Activated naive CD8-positive, alpha-beta T cell treated with anti-CD3 and anti-CD28 coated beads, Interleukin-2, amount 50 U/mL, for 16 hours (primary cell): ENCODE results near the gene DUSP9.

ENCODE experiments used
- DNase-seq: peaks from one replicate; pipeline ENCODE4 v3.0.0-alpha.2; 2020; ENCODE audit warnings: low read depth, low spot score

Gene DUSP9

GRCh38 chrX:153647461-153648357 lies 706 bp downstream of the DUSP9 start:
- DNase-seq: no peak

- no peak for DNase-seq
Measured at GRCh38 chrX:153648358-153649177, 1.6 kb downstream of the DUSP9 start.

GRCh38 chrX:153649178-153649914 lies 2.3 kb downstream of the DUSP9 start:
- no peak for DNase-seq

- DNase-seq: no peak
Measured at GRCh38 chrX:153649915-153650782, 3.1 kb downstream of the DUSP9 start.

GRCh38 chrX:153650959-153651358 lies 4.0 kb downstream of the DUSP9 start:
- no peak for DNase-seq

- no peak for DNase-seq
Measured at GRCh38 chrX:153651540-153652079, 4.6 kb downstream of the DUSP9 start.

- DNase-seq: no peak
Measured at GRCh38 chrX:153653556-153653955, 6.6 kb downstream of the DUSP9 start.

- DNase-seq: no peak
Measured at GRCh38 chrX:153657161-153657560, 10.2 kb downstream of the DUSP9 start.

- no peak for DNase-seq
Measured at GRCh38 chrX:153659268-153659667, 12.3 kb downstream of the DUSP9 start.

- peak; percentile 11 for DNase-seq
Measured at GRCh38 chrX:153662266-153662665, 15.3 kb downstream of the DUSP9 start.

GRCh38 chrX:153665726-153666306 lies 18.8 kb downstream of the DUSP9 start:
- no peak for DNase-seq

- DNase-seq: no peak
Measured at GRCh38 chrX:153667281-153667955, 20.4 kb downstream of the DUSP9 start.

GRCh38 chrX:153667956-153668396 lies 21.0 kb downstream of the DUSP9 start:
- DNase-seq: peak; percentile 46

GRCh38 chrX:153668423-153669173 lies 21.6 kb downstream of the DUSP9 start:
- DNase-seq: no peak

GRCh38 chrX:153669174-153669890 lies 22.3 kb downstream of the DUSP9 start:
- no peak for DNase-seq

GRCh38 chrX:153669901-153670731 lies 23.1 kb downstream of the DUSP9 start:
- no peak for DNase-seq
